ENCODE results near the gene EEA1. TPM values are rescaled to one million over a fixed set of nuclear protein-coding genes. Genes with fewer than 3 reads are reported as not detected.

EEA1 gene
- total RNA-seq, 1 experiment from 2014 or later = 14.9 TPM

GRCh38 chr12:92953747-92954146 lies 24.7 kb upstream of the EEA1 start:
- no peaks in the 10 kb centered on the region; the same call in 1 of the 2 replicates for H3K27me3 Mint-ChIP-seq (ENCODE audit: low read depth)
- no peak overlapping the region for H2BK12ac ChIP-seq (ENCODE audit: insufficient read length, low read depth, low read length)
- TF ChIP-seq CTCF (conservative IDR thresholded peaks at IDR 0.05) = no peak
- no CpG with 5 or more reads among the region's 5 CpGs for WGBS (ENCODE audit: extremely low coverage, insufficient read length, low lambda C conversion rate)
- no peak overlapping the region for H3K4ac ChIP-seq (ENCODE audit: low read depth, low read length)
- no peak overlapping the region for H3K27ac ChIP-seq (ENCODE audit: insufficient read length, low read depth, low read length)
- peaks cover 2% of the 10 kb centered on the region; the same call in 1 of the 2 replicates for H3K27me3 ChIP-seq (ENCODE audit: insufficient read depth, low read length)
- H2BK15ac ChIP-seq (ENCODE audit: low read depth, low read length) = no peak overlapping the region
- H3K23me2 ChIP-seq (ENCODE audit: insufficient read length, low read depth, low read length, poor library complexity, severe bottlenecking) = no peaks in the 10 kb centered on the region
- H4K8ac ChIP-seq (replicated peaks; ENCODE audit: insufficient read length, low read depth, low read length) = no peak overlapping the region
- no peak overlapping the region for H4K91ac ChIP-seq (ENCODE audit: insufficient read length, low read depth, low read length)
- peaks cover 7% of the 10 kb centered on the region for H3K9me3 ChIP-seq (ENCODE audit: control insufficient read depth, low read depth, low read length)
- H3K14ac ChIP-seq (ENCODE audit: insufficient read depth, low read length) = no peak overlapping the region
- no peak overlapping the region for H2BK5ac ChIP-seq (ENCODE audit: insufficient read length, low read length)
- H4K5ac ChIP-seq (ENCODE audit: insufficient read length, low read depth, low read length) = no peak overlapping the region
- no peaks in the 10 kb centered on the region for H3K79me2 ChIP-seq (ENCODE audit: insufficient read depth, low read length)
- no peak overlapping the region for H3K56ac ChIP-seq (ENCODE audit: insufficient read length, low read depth, low read length)
- H4K20me1 ChIP-seq (ENCODE audit: control insufficient read depth, insufficient read depth, insufficient read length) = no peaks in the 10 kb centered on the region
- no peaks in the 10 kb centered on the region for H3K79me1 ChIP-seq (ENCODE audit: insufficient read depth, low read depth, low read length, poor library complexity, severe bottlenecking)
- H2BK120ac ChIP-seq (ENCODE audit: low read depth, low read length, poor library complexity, severe bottlenecking) = no peak overlapping the region
- H2BK20ac ChIP-seq (ENCODE audit: low read depth, low read length, poor library complexity, severe bottlenecking) = no peak overlapping the region
- H3K9ac ChIP-seq (ENCODE audit: extremely low read depth, insufficient read length, low read length) = no peak overlapping the region
- H3K18ac ChIP-seq (ENCODE audit: insufficient read length, low read depth, low read length) = no peak overlapping the region
- no peak overlapping the region for H2AK5ac ChIP-seq (ENCODE audit: insufficient read length, low read length)
- H3K23ac ChIP-seq (ENCODE audit: insufficient read length, low read depth, low read length) = no peak overlapping the region
- DNase-seq = no peak
- H3K27ac Mint-ChIP-seq = no peak overlapping the region
- no peak overlapping the region for H2AFZ ChIP-seq (ENCODE audit: low read length)
- peaks cover 3 to 5% of the 10 kb centered on the region in 2 experiments; a peak in 3 of 4 replicates for H3K4me1 Mint-ChIP-seq
- no peaks in the 10 kb centered on the region for H3K4me1 ChIP-seq (ENCODE audit: insufficient read depth, low read length)
- peaks cover 11 to 15% (median 13%) of the 10 kb centered on the region in 3 experiments; a peak in 6 of 7 replicates for H3K36me3 Mint-ChIP-seq (ENCODE audit: insufficient read depth in 1 of 3, low read depth in 3 of 3)
- H3T11ph ChIP-seq (ENCODE audit: low read length) = no peak overlapping the region
- no peak overlapping the region for H3K4me2 ChIP-seq (ENCODE audit: insufficient read depth, insufficient read length, low read length)
- H3K4me3 Mint-ChIP-seq = no peak overlapping the region
- peaks cover 17 to 24% of the 10 kb centered on the region in 2 experiments for H3K9me3 Mint-ChIP-seq

Measured in H9 (cell line).